Measurements from ENCODE around the gene MRPS35.

Gene MRPS35

DNA sequence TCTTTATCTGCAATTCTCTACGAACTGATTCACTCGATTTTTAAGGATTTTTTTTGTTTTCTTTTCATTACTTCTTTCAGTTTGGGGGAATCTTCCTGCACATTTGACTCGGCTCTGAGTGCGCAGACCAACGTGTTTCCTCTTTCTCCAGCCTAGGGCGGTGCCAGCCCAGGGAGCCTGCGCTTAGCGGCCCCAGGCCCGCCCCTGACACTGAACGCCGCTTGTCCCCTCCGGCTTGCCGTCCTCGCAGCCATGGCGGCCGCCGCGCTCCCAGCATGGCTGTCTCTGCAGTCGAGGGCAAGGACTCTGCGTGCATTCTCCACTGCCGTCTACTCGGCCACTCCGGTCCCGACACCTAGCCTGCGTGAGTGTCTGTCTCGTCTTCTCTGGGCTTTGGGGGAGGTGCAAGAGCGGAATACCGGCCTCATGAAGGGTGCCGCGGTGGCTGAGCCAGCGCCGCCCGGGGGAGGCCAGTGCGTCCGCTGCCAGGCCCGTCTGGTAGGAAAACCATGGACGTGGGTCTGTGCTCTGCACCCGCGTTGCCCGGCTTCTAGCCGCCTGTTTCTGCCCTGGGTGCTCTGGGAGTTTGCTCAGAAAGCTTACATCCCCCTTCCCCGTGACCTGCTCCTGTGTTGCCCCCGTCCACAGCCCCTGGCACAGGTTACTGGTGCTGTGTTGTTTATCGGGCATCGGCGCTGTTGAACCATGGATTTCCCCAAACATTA lies at the start of gene MRPS35:
MRPS35 (plus strand) TSS at position 241 of the 725 bp plus-strand sequence; CDS start at position 253, 12 bp downstream.
- DNase-seq (ENCODE audit: low read depth) = peak; percentile 81

DNA sequence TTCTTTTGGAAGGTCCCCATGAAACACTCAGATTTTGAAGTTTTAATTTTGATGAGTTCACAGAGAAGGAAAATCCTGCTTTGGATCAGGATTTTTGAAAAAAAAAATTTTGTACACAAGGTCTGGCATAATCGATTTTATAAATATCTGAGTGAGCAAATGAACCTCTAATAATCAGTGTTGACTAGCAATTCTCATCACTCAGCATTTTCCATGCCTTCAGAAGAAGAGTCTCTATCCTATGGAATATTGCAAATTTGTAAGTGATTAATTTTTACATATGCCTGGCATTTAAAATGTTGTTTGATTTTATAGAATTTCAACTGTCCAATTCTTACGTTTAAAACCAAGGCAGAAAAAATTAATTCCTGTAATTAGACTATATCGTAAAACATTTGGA lies 44.9 kb upstream of the MRPS35 start:
- no peak for DNase-seq (ENCODE audit: low read depth)

GRCh38 chr12:27666510-27666909 lies 44.1 kb upstream of the MRPS35 start:
- no peak for DNase-seq (ENCODE audit: low read depth)

DNA sequence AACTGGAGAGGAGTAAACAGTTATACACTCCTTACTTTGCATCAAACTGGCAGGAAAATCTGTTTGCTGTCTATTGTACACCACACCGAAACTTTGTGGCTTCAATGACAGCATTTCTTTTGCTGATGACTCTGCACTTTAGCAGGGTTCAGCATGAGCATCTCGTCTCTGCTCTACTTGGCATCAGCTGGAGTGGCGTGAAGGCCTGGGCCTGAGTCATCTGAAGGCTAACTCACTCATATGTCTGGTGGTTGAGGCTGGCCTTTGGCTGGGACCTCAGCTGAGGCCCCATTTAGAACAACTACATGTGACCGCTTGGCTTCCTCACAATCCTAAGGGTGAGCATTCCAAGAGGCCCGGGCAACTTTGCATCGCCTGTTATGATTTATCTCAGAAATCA lies 43.1 kb upstream of the MRPS35 start:
- no peak for DNase-seq (ENCODE audit: low read depth)

GRCh38 chr12:27672051-27672450 lies 38.6 kb upstream of the MRPS35 start:
- DNase-seq (ENCODE audit: low read depth) = no peak

GRCh38 chr12:27672643-27673042 lies 38.0 kb upstream of the MRPS35 start:
- no peak for DNase-seq (ENCODE audit: low read depth)

DNA sequence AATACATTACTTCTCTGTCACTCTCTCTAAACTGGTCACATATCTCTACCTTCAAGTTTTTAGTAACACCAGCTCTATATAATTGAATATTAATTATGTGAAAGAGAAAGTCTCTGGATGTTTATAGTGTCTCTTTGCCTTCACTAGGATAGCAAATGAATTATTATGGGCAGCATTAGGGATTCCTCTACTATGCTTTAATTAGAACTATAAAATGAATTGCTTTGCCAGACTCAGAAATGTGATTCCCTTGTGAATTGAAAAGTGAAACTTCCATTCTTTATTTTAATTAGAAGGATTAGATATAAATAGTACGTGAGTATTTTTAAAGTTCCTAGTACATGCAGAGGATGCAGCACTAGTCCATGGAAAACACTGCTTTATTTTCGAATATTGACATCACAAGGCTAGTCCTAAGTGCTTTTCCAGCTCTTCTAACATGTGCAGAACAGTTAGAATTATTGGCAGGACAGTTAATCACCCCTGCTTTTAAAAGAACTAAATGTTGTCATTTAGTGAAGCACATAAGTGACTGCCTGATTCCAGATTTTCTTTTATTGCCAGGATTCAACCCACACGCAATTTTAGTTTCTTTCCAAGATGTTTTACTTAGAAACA lies 37.4 kb upstream of the MRPS35 start:
- DNase-seq (ENCODE audit: low read depth) = no peak

- no peak for DNase-seq (ENCODE audit: low read depth)
Measured at GRCh38 chr12:27674989-27675388, 35.6 kb upstream of the MRPS35 start.

GRCh38 chr12:27680619-27681018 lies 30.0 kb upstream of the MRPS35 start:
- DNase-seq (ENCODE audit: low read depth) = no peak

- no peak for DNase-seq (ENCODE audit: low read depth)
Measured at GRCh38 chr12:27682534-27682933, 28.1 kb upstream of the MRPS35 start.

DNA sequence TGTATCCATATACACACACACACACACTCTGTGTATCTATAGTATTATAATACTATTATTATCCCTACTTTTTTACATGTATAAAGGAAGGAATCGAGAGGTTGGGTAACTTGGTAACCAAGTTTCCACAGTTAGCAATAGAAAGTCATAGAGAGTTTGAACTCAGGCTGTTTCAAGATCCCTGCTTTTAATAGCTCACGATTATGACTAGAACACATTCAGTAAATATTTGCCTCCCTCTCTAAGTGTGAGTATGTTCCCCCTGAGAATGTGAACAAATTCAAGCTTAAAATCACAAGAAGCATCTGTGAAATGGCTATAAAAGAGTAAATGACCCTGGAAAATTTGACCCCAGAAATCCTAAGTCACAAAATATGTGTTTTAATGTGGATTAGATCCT lies 25.4 kb upstream of the MRPS35 start:
- no peak for DNase-seq (ENCODE audit: low read depth)

- no peak for DNase-seq (ENCODE audit: low read depth)
Measured at GRCh38 chr12:27686147-27686546, 24.5 kb upstream of the MRPS35 start.

GRCh38 chr12:27688671-27689070 lies 22.0 kb upstream of the MRPS35 start:
- DNase-seq (ENCODE audit: low read depth) = no peak

- DNase-seq (ENCODE audit: low read depth) = no peak
Measured at GRCh38 chr12:27689558-27690180, 21.0 kb upstream of the MRPS35 start.

GRCh38 chr12:27693403-27693802 lies 17.2 kb upstream of the MRPS35 start:
- no peak for DNase-seq (ENCODE audit: low read depth)

DNA sequence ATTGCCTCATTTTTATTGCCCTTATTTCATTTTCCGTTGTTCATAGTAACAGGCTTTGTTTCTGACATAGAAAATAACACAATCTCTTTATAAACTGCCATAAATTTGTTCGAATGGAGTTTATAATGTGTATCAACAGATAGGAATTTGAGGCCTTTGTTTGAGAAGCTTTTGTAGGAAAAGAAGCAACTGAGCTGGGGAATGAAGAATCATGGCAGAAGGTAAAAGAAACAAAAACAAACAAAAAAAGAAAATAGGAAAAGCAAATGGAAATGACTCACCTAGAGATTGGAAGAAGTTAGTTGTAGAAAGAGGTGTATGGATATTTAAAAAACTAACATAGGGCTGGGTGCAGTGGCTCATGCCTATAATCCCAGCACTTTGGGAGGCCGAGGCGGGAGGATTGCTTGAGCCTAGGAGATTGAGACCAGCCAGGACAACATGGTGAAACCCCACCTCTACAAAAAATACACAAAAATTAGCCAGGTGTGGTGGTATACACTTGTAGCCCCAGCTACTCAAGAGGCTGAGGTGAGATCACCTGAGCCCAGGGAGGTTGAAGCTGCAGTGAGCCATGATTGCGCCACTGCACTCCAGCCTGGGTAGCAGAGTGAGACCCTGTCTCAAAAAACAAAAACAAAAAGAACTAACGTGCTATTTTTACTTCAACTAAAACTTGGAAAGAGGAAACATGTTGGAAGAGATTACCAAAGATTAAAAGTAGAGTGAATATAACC lies 14.9 kb upstream of the MRPS35 start:
- no peak for DNase-seq (ENCODE audit: low read depth)

DNA sequence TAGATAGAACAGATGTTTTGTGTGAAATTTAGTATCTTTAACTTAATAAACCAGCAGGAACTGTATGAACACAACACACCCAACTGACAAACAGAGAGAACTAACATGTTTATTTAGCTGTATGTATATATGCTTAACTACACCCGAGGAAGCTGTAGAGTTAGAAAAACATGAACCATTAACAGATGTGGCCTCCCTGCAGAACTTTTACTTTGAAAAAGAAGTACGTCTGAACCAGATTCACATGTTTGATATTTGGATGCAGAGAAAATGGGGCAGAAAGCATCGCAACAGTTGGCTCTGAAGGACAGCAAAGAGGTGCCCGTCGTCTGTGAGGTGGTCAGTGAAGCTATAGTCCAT lies 14.4 kb upstream of the MRPS35 start, which contains the start of gene REP15:
REP15 (plus strand) TSS at position 155 of the 360 bp plus-strand sequence; CDS start at position 271, 116 bp downstream.
- no peak for DNase-seq (ENCODE audit: low read depth)

DNA sequence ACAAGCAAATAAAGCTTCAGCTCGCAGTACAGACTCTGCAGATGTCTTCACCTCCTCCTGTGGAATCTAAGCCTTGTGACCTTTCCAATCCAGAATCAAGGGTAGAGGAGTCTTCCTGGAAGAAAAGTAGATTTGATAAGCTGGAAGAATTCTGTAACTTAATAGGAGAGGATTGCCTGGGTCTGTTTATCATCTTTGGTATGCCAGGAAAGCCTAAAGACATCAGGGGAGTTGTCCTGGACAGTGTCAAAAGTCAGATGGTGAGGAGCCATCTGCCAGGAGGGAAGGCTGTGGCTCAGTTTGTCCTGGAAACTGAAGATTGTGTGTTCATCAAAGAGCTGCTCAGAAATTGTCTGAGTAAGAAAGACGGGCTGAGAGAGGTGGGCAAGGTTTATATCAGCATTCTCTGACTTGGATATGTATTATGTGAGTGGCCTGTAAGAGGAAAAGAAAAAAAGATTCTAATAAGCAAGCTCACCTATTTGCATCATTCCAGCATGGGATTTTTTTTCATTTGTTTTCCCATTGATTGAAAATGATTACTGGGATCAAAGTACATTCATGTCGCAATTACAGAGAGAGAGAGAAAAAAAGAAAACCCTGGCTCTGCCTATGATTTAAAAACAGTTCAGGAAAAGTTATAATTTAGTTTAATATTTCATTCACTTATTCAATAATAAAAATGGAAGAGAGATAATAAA lies 13.6 kb upstream of the MRPS35 start:
- DNase-seq (ENCODE audit: low read depth) = no peak

DNA sequence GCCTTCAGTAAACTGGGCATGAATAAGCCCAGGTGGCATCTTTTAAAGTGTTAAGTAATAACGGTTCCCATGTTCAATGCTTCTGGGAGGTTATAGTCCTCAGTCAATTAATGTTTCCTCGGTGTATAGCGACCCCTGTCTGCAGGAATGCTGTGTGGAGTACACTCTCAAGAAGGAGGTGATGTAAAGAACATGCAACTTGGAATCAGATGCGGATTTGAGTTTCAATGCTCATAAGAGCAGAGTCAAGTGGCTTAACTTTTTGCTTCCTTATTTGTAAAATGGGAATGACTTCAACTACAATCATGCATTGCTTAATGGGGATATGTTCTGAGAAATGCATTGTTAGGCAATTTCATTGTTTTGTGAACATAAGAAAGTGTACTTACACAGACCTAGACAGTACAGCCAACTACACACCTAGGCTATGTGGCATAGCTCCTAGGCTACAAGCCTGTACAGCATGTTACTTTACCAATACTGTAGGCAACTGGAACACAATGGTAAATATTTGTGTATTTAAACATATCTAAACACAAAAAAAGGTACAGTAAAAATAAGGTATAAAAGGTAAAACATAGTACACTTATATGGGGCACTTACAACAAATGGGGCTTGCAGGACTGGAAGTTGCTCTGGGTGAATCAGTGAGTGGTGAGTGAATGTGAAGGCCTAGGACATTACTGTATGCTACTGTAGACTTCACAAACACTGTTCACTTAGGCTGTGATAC lies 6.7 kb upstream of the MRPS35 start:
- DNase-seq (ENCODE audit: low read depth) = peak; percentile 54

DNA sequence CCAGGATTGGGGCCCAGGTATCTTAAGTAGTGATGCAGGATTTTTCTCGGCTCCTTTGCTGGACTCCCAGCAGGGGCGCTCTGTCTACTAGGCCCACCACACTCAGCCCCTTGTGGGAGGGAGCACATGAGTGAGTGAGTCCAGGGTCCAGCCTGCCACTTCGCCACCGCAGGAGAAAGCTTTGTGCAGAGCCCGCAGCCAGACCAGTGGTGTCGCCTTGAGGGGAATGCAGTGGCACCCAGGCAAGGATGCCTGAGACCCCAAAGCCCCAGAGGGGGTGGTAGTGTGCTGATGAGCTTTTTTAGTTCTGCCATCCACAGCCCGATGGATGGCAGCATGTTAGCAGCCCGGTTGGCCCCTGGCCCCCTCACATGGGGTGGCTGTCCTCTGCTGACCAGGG lies 5.4 kb upstream of the MRPS35 start:
- no peak for DNase-seq (ENCODE audit: low read depth)

DNA sequence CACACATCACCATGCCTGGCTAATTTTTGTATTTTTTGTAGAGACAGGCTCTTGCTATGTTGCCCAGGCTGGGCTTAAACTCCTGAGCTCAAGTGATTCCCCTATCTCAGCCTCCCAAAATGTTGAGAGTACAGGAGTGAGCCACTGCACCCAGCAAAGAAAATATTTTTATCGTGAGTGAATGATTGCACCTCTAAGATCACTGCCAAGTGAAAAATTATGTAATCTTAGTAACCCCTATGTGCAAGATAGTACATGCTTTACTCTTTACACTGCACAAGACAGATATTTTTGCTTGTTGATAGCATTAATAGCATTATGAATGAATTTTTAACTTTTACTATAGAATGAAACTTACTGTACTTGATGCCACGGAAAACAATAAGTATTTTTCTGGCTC lies 3.4 kb upstream of the MRPS35 start:
- no peak for DNase-seq (ENCODE audit: low read depth)
